CD4-positive, alpha-beta T cell (primary cell): Measurements from ENCODE around the gene AKAP8. TPM values are rescaled to one million over a fixed set of nuclear protein-coding genes. Genes with fewer than 3 reads are reported as not detected.
"Not testable (repeated sequence)": the region's sequence is repeated elsewhere in the genome, so short reads cannot be mapped to it uniquely, and the experiment has no call there.

Experiments used
- ATAC-seq: fragments of 200-7000 bp; cut with Tn5 transposase; one replicate; pipeline ENCODE4 v1.10.0; 2022; ENCODE audit warnings: mild to moderate bottlenecking; ENCODE audit not compliant: poor library complexity
- CTCF ChIA-PET: fragments of 350-600 bp; sonication (Branson Sonifier 250); formaldehyde crosslinking; loops from one replicate; lab custom pipeline; 2021; ENCODE audit warnings: antibody characterized with exemption, inconsistent platforms; lab: Charles Lee
- POLR2A ChIA-PET: fragments of 350-600 bp; sonication (Branson Sonifier 250); formaldehyde crosslinking; loops from one replicate; lab custom pipeline; 2021; ENCODE audit warnings: antibody characterized with exemption, inconsistent platforms; lab: Charles Lee
- DNase-seq, 14 experiments: peaks; one replicate each; pipeline ENCODE4 v3.0.0-alpha.2; 2013 to 2020; ENCODE audit warnings: mixed read lengths in 2 of 14
- H3K27ac ChIP-seq, 2 donors: one replicate each; pipeline versions ENCODE4 v1.5.1 to v1.7.0; 2013; ENCODE audit warnings: low read length in 2 of 2, low read depth in 1 of 2, mild to moderate bottlenecking in 1 of 2
- H3K27me3 ChIP-seq, 2 experiments: 1 replicate in 1 of 2; 2 replicates in 1 of 2; pipeline versions ENCODE4 v1.6.1 to v1.7.0; 2013; ENCODE audit warnings: low read length in 2 of 2, control low read depth in 1 of 2, mild to moderate bottlenecking in 1 of 2, moderate library complexity in 1 of 2; ENCODE audit not compliant: insufficient read depth in 2 of 2, control insufficient read depth in 1 of 2
- H3K36me3 ChIP-seq: one replicate; pipeline ENCODE4 v1.6.1; 2013; ENCODE audit warnings: low read length, control low read depth; ENCODE audit not compliant: insufficient read depth
- H3K4me1 ChIP-seq: one replicate; pipeline ENCODE4 v1.6.1; 2013; ENCODE audit warnings: low read length, control low read depth; ENCODE audit not compliant: insufficient read depth
- H3K4me3 ChIP-seq: one replicate; pipeline ENCODE4 v1.5.1; 2013; ENCODE audit warnings: mild to moderate bottlenecking, low read length, moderate library complexity
- H3K9me3 ChIP-seq, 2 experiments: 1 replicate in 1 of 2; 2 replicates in 1 of 2; pipeline versions ENCODE4 v1.6.1 to v1.7.0; 2013; ENCODE audit warnings: low read length in 2 of 2, mild to moderate bottlenecking in 2 of 2, control low read depth in 1 of 2, moderate library complexity in 1 of 2; ENCODE audit not compliant: control insufficient read depth in 1 of 2, insufficient read depth in 1 of 2
- H3K27ac Mint-ChIP-seq: one replicate; pipeline ENCODE4 v1.8.0; 2020; ENCODE audit warnings: mixed read lengths
- H3K27me3 Mint-ChIP-seq: one replicate; pipeline ENCODE4 v1.8.0; 2021; ENCODE audit warnings: mixed read lengths
- H3K36me3 Mint-ChIP-seq: one replicate; pipeline ENCODE4 v1.8.0; 2021; ENCODE audit warnings: low read depth, mixed read lengths
- H3K4me1 Mint-ChIP-seq: one replicate; pipeline ENCODE4 v1.8.0; 2021; ENCODE audit warnings: low read depth, mixed read lengths
- H3K4me3 Mint-ChIP-seq: one replicate; pipeline ENCODE4 v1.8.0; 2020; ENCODE audit warnings: mild to moderate bottlenecking, mixed read lengths
- H3K9me3 Mint-ChIP-seq: one replicate; pipeline ENCODE4 v1.8.0; 2020; ENCODE audit warnings: mixed read lengths
- intact Hi-C, 2 experiments: fragments of 100-400 bp; cut with DNase I in 1 of 2; cut with micrococcal nuclease in 1 of 2; formaldehyde crosslinking; loops; one replicate each; pipeline versions ENCODE4 v1.15.1 to v1.9.0; 2023 to 2025; cut with DNase I, micrococcal nuclease
- total RNA-seq, 174 experiments: library from RNA in 2 of 174; stranded (reverse) in 2 of 174; gene quantifications; one replicate each; pipeline ENCODE4 v1.2.3 and lab custom pipeline; 2021 to 2026
- TF ChIP-seq, protein P1 (sequence below): fragments of 200-600 bp; IDR thresholded peaks from one replicate; pipeline ENCODE4 v1.8.0; 2022; ENCODE audit warnings: antibody characterized with exemption, mild to moderate bottlenecking

AKAP8 gene
- total RNA-seq, 2 experiments from 2014 or later = 87.5 to 90.1 TPM

DNA sequence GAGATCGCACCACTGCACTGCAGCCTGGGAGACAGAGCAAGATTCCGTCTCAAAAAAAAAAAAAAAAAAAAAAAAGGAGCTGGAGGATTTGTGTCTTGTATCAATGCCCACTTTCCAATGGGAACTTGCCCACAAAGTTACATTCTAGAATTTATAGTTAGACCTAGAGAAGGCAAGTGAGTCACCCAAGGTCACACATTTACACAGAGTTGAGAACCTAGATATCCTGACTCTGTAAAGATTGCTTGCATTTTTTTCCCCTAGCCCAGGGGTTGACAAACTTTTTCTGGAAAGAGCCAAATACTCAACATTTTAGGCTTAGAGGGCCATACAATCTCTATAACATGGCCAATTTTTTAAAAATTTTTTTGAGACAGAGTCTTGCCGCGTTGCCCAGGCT lies 39.5 kb downstream of the AKAP8 start:
- no peak for DNase-seq
- ATAC-seq = no peak
- no peak overlapping the region for H3K27ac Mint-ChIP-seq
- Histone ChIP-seq H3K9me3 (no peaks in the 10 kb centered on the region), H3K36me3 (peaks cover 5% of the 10 kb centered on the region), H3K27ac (no peak overlapping the region), H3K4me1 (no peaks in the 10 kb centered on the region), H3K4me3 (no peak overlapping the region), H3K27me3 (no peaks in the 10 kb centered on the region)
- ChIA-PET POLR2A (interaction anchor here (1.7 kb wide), 1 partner anchor 39 kb away, joined by 4 read pairs; the partner anchor contains the start of gene AKAP8), CTCF (interaction anchor here (0.6 kb wide), 1 partner anchor 37 kb away, joined by 3 read pairs; no protein-coding TSS in a partner anchor)
- intact Hi-C loops = no loop called here
- TF ChIP-seq, protein P1, sequence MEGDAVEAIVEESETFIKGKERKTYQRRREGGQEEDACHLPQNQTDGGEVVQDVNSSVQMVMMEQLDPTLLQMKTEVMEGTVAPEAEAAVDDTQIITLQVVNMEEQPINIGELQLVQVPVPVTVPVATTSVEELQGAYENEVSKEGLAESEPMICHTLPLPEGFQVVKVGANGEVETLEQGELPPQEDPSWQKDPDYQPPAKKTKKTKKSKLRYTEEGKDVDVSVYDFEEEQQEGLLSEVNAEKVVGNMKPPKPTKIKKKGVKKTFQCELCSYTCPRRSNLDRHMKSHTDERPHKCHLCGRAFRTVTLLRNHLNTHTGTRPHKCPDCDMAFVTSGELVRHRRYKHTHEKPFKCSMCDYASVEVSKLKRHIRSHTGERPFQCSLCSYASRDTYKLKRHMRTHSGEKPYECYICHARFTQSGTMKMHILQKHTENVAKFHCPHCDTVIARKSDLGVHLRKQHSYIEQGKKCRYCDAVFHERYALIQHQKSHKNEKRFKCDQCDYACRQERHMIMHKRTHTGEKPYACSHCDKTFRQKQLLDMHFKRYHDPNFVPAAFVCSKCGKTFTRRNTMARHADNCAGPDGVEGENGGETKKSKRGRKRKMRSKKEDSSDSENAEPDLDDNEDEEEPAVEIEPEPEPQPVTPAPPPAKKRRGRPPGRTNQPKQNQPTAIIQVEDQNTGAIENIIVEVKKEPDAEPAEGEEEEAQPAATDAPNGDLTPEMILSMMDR = no peak
- H3K27me3 Mint-ChIP-seq = no peaks in the 10 kb centered on the region
- no peak overlapping the region for H3K4me3 Mint-ChIP-seq
- no peaks in the 10 kb centered on the region for H3K4me1 Mint-ChIP-seq
- H3K36me3 Mint-ChIP-seq = peaks cover 11% of the 10 kb centered on the region
- no peaks in the 10 kb centered on the region for H3K9me3 Mint-ChIP-seq

DNA sequence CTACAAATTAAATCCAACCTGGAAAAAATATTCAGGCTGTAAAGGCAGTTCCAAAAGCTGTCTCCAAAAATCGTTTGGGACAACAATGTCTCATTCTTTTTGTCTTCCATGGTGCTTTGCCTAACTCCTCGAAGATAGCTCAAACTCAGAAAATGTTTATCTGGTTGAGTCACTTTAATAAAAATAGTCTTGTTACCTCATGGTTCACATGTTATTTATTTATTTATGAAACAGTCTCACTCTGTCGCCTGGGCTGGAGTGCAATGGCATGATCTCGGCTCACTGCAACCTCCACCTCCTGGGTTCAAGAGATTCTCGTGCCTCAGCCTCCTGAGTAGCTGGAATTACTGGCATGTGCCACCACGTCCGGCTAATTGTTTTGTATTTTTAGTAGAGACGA lies 42.4 kb downstream of the AKAP8 start:
- Mint-ChIP-seq H3K27me3 (no peaks in the 10 kb centered on the region), H3K27ac (no peak overlapping the region), H3K36me3 (peaks cover 4% of the 10 kb centered on the region), H3K9me3 (no peaks in the 10 kb centered on the region), H3K4me1 (peaks cover 9% of the 10 kb centered on the region), H3K4me3 (no peak overlapping the region)
- Histone ChIP-seq H3K4me3 (no peak overlapping the region), H3K27ac (no peak overlapping the region), H3K4me1 (peaks cover 14% of the 10 kb centered on the region), H3K9me3 (no peaks in the 10 kb centered on the region), H3K36me3 (peaks cover 2% of the 10 kb centered on the region), H3K27me3 (no peaks in the 10 kb centered on the region)
- POLR2A ChIA-PET = no interaction called here
- no peak for DNase-seq
- ATAC-seq = no peak
- CTCF ChIA-PET = no interaction called here
- TF ChIP-seq, protein P1 = no peak
- intact Hi-C loops = loop anchor here in 1 of 2 experiments (1.0 kb wide), 1 partner anchor 33 kb away; no protein-coding TSS in a partner anchor

DNA sequence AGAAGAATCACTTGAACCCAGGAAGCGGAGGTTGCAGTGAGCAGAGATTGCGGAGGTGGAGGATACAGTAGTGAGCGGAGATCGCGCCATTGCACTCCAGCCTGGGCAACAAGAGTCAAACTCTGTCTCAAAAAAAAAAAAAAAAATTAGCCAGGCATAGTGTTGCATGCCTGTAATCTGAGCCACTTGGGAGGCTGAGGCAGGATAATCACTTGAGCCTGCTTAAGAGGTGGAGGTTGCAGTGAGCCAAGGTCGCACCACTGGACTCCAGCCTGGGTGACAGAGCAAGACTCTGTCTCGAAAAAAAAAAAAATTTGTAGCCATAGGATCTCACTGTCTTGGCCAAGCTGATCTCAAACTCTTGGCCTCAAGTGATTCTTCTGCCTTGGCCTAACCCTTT lies 43.6 kb downstream of the AKAP8 start:
- CTCF ChIA-PET, H3K9me3 ChIP-seq, H3K36me3 ChIP-seq, H3K27me3 Mint-ChIP-seq, H3K27ac ChIP-seq, H3K9me3 Mint-ChIP-seq, ATAC-seq, H3K27ac Mint-ChIP-seq, H3K27me3 ChIP-seq, H3K36me3 Mint-ChIP-seq, intact Hi-C loops, H3K4me3 ChIP-seq, POLR2A ChIA-PET, DNase-seq: not testable (repeated sequence)
- peaks cover 16% of the 10 kb centered on the region for H3K4me1 ChIP-seq
- Mint-ChIP-seq H3K4me3 (peak overlapping the region; percentile 25), H3K4me1 (peaks cover 12% of the 10 kb centered on the region)
